Esophagus muscularis mucosa (tissue), 3 donors: ENCODE measurements around the gene SCML2.

ENCODE experiments used
- POLR2AphosphoS5 ChIP-seq, 2 donors: sonication (generic); formaldehyde crosslinking; IDR thresholded peaks; one replicate each; pipeline ENCODE4 v1.6.1; 2017; ENCODE audit warnings: antibody characterized with exemption in 2 of 2
- TF ChIP-seq, protein P1 (sequence below), 3 experiments: fragments of 200-600 bp in 2 of 3; fragments of 450-650 bp in 1 of 3; sonication (generic) in 2 of 3; IDR thresholded peaks; one replicate each; pipeline ENCODE4 v1.5.1; 2017 to 2019; ENCODE audit warnings: antibody characterized with exemption in 3 of 3, mild to moderate bottlenecking in 2 of 3, moderate library complexity in 1 of 3

- TF ChIP-seq, protein P1, sequence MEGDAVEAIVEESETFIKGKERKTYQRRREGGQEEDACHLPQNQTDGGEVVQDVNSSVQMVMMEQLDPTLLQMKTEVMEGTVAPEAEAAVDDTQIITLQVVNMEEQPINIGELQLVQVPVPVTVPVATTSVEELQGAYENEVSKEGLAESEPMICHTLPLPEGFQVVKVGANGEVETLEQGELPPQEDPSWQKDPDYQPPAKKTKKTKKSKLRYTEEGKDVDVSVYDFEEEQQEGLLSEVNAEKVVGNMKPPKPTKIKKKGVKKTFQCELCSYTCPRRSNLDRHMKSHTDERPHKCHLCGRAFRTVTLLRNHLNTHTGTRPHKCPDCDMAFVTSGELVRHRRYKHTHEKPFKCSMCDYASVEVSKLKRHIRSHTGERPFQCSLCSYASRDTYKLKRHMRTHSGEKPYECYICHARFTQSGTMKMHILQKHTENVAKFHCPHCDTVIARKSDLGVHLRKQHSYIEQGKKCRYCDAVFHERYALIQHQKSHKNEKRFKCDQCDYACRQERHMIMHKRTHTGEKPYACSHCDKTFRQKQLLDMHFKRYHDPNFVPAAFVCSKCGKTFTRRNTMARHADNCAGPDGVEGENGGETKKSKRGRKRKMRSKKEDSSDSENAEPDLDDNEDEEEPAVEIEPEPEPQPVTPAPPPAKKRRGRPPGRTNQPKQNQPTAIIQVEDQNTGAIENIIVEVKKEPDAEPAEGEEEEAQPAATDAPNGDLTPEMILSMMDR (IDR thresholded peaks at IDR 0.05): no peak
- no peak for TF ChIP-seq POLR2AphosphoS5 (IDR thresholded peaks at IDR 0.05)
These were observed 2.7 kb downstream of the SCML2 start for GRCh38 chrX:18351784-18352183.
